ENCODE results near the gene CEP295NL. TPM values are rescaled to one million over a fixed set of nuclear protein-coding genes. Genes with fewer than 3 reads are reported as not detected.

The CEP295NL gene
- total RNA-seq, 1 experiment from 2014 or later: 3.6 TPM

DNA sequence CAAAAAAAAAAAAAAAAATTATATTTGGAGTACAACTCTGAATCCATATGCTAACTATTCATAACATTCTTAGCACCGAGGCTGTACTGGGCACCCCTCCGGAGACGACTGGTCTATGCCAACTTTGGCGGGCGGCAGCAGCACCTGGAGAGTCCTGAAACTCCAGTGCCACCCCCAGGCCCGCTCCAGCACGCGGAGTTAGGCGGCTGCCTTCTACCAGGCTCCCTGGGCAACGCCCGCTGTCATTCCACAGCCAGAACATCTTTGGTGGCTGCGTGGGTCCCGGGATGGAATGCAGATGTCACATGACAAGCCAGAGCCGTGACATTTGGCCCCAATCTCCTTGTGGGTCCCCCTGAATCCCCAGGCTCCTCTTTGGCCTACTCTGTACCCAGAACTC, 16.0 kb upstream of the CEP295NL start:
- Histone ChIP-seq H3K36me3 (ENCODE audit: low read depth) (no peaks in the 10 kb centered on the region), H3K9me2 (ENCODE audit: insufficient read depth) (no peaks in the 10 kb centered on the region), H3F3A (ENCODE audit: insufficient read depth, low read depth) (no peaks in the 10 kb centered on the region), H3K4me2 (no peak overlapping the region), H3K27me3 (ENCODE audit: insufficient read depth, low read depth) (no peaks in the 10 kb centered on the region), H3K4me1 (replicated peaks; ENCODE audit: insufficient read depth) (peaks cover 13% of the 10 kb centered on the region), H3K27ac (no peak overlapping the region), H3K9me3 (ENCODE audit: insufficient read depth, low read depth) (no peaks in the 10 kb centered on the region), H2AFZ (no peak overlapping the region), H3K4me3 (no peak overlapping the region), H3K79me2 (ENCODE audit: low read depth) (peaks cover 42% of the 10 kb centered on the region), H4K20me1 (ENCODE audit: insufficient read depth) (no peaks in the 10 kb centered on the region; the same call in 1 of the 2 replicates)
- CTCF ChIA-PET: no interaction called here
- intact Hi-C loops (cut with micrococcal nuclease; ENCODE audit: unreplicated experiment): no loop called here
- no peak for DNase-seq
- no TSS peak for BruUV-seq (replicated peaks)
- TF ChIP-seq, protein P1, sequence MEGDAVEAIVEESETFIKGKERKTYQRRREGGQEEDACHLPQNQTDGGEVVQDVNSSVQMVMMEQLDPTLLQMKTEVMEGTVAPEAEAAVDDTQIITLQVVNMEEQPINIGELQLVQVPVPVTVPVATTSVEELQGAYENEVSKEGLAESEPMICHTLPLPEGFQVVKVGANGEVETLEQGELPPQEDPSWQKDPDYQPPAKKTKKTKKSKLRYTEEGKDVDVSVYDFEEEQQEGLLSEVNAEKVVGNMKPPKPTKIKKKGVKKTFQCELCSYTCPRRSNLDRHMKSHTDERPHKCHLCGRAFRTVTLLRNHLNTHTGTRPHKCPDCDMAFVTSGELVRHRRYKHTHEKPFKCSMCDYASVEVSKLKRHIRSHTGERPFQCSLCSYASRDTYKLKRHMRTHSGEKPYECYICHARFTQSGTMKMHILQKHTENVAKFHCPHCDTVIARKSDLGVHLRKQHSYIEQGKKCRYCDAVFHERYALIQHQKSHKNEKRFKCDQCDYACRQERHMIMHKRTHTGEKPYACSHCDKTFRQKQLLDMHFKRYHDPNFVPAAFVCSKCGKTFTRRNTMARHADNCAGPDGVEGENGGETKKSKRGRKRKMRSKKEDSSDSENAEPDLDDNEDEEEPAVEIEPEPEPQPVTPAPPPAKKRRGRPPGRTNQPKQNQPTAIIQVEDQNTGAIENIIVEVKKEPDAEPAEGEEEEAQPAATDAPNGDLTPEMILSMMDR (conservative IDR thresholded peaks at IDR 0.05): no peak
- no peak for TF ChIP-seq EZH2 (IDR thresholded peaks at IDR 0.05; ENCODE audit: low read depth)
- POLR2A ChIA-PET (ENCODE audit: unreplicated experiment): no interaction called here

GRCh38 chr17:78917451-78918275, 14.7 kb upstream of the CEP295NL start:
- TF ChIP-seq, protein P1 (conservative IDR thresholded peaks at IDR 0.05): no peak
- no peak for TF ChIP-seq EZH2 (IDR thresholded peaks at IDR 0.05; ENCODE audit: low read depth)
- Histone ChIP-seq H3K4me2 (no peak overlapping the region), H3K27me3 (ENCODE audit: insufficient read depth, low read depth) (no peaks in the 10 kb centered on the region), H2AFZ (no peak overlapping the region), H3K36me3 (ENCODE audit: low read depth) (no peaks in the 10 kb centered on the region), H3K27ac (no peak overlapping the region), H3K79me2 (ENCODE audit: low read depth) (peaks cover 37% of the 10 kb centered on the region), H3K9me2 (ENCODE audit: insufficient read depth) (no peaks in the 10 kb centered on the region), H3K4me1 (replicated peaks; ENCODE audit: insufficient read depth) (peaks cover 13% of the 10 kb centered on the region), H3K4me3 (no peak overlapping the region), H4K20me1 (ENCODE audit: insufficient read depth) (no peaks in the 10 kb centered on the region; the same call in 1 of the 2 replicates), H3K9me3 (ENCODE audit: insufficient read depth, low read depth) (no peaks in the 10 kb centered on the region), H3F3A (ENCODE audit: insufficient read depth, low read depth) (no peaks in the 10 kb centered on the region)
- CTCF ChIA-PET: no interaction called here
- no TSS peak for BruUV-seq (replicated peaks)
- no peak for DNase-seq
- intact Hi-C loops (cut with micrococcal nuclease; ENCODE audit: unreplicated experiment): no loop called here
- POLR2A ChIA-PET (ENCODE audit: unreplicated experiment): interaction anchor here (0.6 kb wide), 1 partner anchor 76 kb away, joined by 3 read pairs; no protein-coding TSS in a partner anchor

DNA sequence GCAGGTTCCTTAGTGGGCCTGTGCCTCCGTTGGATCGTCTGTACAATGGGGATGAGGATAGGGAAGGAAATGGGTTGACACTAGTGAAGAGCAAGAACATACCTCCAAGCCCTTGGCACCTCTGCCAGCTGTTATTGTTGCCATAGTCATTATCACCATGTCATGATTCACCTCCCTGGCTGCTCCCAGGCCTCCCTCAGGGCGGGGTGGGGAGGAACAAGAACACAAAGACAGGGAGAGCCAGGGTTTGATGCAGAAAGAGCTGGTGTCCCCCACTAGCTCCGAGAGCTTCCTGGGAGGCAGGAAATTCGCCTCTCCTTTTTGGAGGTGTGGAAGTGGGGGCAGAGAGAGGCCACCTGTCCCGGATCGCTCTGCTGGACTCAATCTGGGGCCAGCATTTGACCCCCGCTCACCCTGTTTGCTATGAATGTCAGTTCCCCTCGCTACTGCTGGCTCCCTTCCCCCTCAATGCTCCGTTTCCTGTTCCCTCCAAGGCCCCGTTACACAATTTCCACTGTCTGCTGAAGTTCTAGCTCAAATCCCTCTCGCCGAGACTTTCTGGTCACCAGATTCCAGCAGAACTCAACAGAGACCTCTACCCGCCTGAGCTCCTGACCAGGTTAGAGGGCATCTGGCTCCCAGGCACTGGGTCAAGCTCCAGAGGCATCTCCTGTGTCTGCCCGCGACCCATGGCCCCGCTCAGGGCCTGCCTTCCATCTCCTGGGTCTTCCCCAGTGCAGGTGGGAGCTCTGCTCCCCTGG, 13.1 kb upstream of the CEP295NL start:
- Histone ChIP-seq H3K4me3 (no peak overlapping the region), H3K36me3 (ENCODE audit: low read depth) (no peaks in the 10 kb centered on the region), H3F3A (ENCODE audit: insufficient read depth, low read depth) (no peaks in the 10 kb centered on the region), H4K20me1 (ENCODE audit: insufficient read depth) (no peaks in the 10 kb centered on the region; the same call in 1 of the 2 replicates), H3K27me3 (ENCODE audit: insufficient read depth, low read depth) (no peaks in the 10 kb centered on the region), H3K9me3 (ENCODE audit: insufficient read depth, low read depth) (no peaks in the 10 kb centered on the region), H3K27ac (no peak overlapping the region), H3K4me1 (replicated peaks; ENCODE audit: insufficient read depth) (peaks cover 13% of the 10 kb centered on the region), H2AFZ (no peak overlapping the region), H3K79me2 (ENCODE audit: low read depth) (peaks cover 22% of the 10 kb centered on the region; the same call in 1 of the 2 replicates), H3K4me2 (peak overlapping the region; percentile 50), H3K9me2 (ENCODE audit: insufficient read depth) (no peaks in the 10 kb centered on the region)
- TF ChIP-seq, protein P1 (conservative IDR thresholded peaks at IDR 0.05): no peak
- TF ChIP-seq EZH2 (IDR thresholded peaks at IDR 0.05; ENCODE audit: low read depth): no peak
- peak; percentile 62 to 75 for DNase-seq
- BruUV-seq (replicated peaks): no TSS peak
- POLR2A ChIA-PET (ENCODE audit: unreplicated experiment): interaction anchor here (0.6 kb wide), 2 partner anchors 80 to 126 kb away, joined by 3 to 4 read pairs; no protein-coding TSS in a partner anchor
- CTCF ChIA-PET: no interaction called here
- intact Hi-C loops (cut with micrococcal nuclease; ENCODE audit: unreplicated experiment): loop anchor here (1.0 kb wide), 1 partner anchor 33 kb away; no protein-coding TSS in a partner anchor

Data from PC-9 (cell line).